HepG2 (cell line): ENCODE data around the gene PPP4C. TPM values are rescaled to one million over a fixed set of nuclear protein-coding genes. Genes with fewer than 3 reads are reported as not detected.

Experiments used
- DNMT3B ChIP-seq: conservative IDR thresholded peaks from 2 replicates; pipeline ENCODE4 v1.6.1; 2016; ENCODE audit warnings: missing biosample characterization, control low read depth
- E2F5 ChIP-seq: sonication (generic); formaldehyde crosslinking; conservative IDR thresholded peaks from 2 replicates; pipeline ENCODE4 v1.4.0; 2020; ENCODE audit warnings: missing genetic modification reagents
- FOXK2 ChIP-seq: fragments of 450-650 bp; IDR thresholded peaks from 2 replicates; pipeline ENCODE4 v1.6.1; 2016
- KAT7 ChIP-seq: IDR thresholded peaks from 2 replicates; pipeline ENCODE4 v1.6.1; 2018; ENCODE audit warnings: borderline replicate concordance, missing compliant biosample characterization
- PAX8 ChIP-seq: sonication (generic); formaldehyde crosslinking; IDR thresholded peaks from 2 replicates; pipeline ENCODE4 v1.8.0; 2022; ENCODE audit warnings: mild to moderate bottlenecking, missing genetic modification reagents, borderline replicate concordance
- PRPF4 ChIP-seq: fragments of 200-400 bp; formaldehyde crosslinking; IDR thresholded peaks from 2 replicates; pipeline ENCODE4 v1.6.1; 2016; ENCODE audit warnings: low read length, low read depth; ENCODE audit not compliant: poor library complexity, severe bottlenecking
- REXO4 ChIP-seq: sonication (generic); formaldehyde crosslinking; IDR thresholded peaks from 2 replicates; pipeline ENCODE4 v1.8.0; 2022; ENCODE audit warnings: missing genetic modification reagents, mild to moderate bottlenecking, borderline replicate concordance
- RXRB ChIP-seq: IDR thresholded peaks from 2 replicates; pipeline ENCODE4 v1.6.1; 2016; ENCODE audit warnings: borderline replicate concordance, missing genetic modification reagents, missing compliant biosample characterization
- SSRP1 ChIP-seq: IDR thresholded peaks from 2 replicates; pipeline ENCODE4 v1.6.1; 2016; ENCODE audit warnings: control low read depth
- TEAD2 ChIP-seq: sonication (generic); formaldehyde crosslinking; IDR thresholded peaks from 2 replicates; pipeline ENCODE4 v1.9.0; 2021; ENCODE audit warnings: missing genetic modification reagents
- U2AF2 ChIP-seq: fragments of 200-400 bp; formaldehyde crosslinking; IDR thresholded peaks from 2 replicates; pipeline ENCODE4 v1.6.1; 2017; ENCODE audit warnings: low read depth, mild to moderate bottlenecking, low read length
- ZBTB7A ChIP-seq: sonication (generic); formaldehyde crosslinking; IDR thresholded peaks from 2 replicates; pipeline ENCODE4 v1.8.0; 2022; ENCODE audit warnings: mild to moderate bottlenecking, missing genetic modification reagents
- ZNF10 ChIP-seq: sonication (generic); formaldehyde crosslinking; IDR thresholded peaks from 2 replicates; pipeline ENCODE4 v1.4.0; 2020; ENCODE audit warnings: mild to moderate bottlenecking, low read depth, missing genetic modification reagents, borderline replicate concordance
- ZNF20 ChIP-seq: sonication (generic); formaldehyde crosslinking; IDR thresholded peaks from 2 replicates; pipeline ENCODE4 v1.4.0; 2020; ENCODE audit warnings: mild to moderate bottlenecking, moderate library complexity, missing genetic modification reagents
- ZNF251 ChIP-seq: sonication (generic); formaldehyde crosslinking; IDR thresholded peaks from 2 replicates; pipeline ENCODE4 v1.9.0; 2021; ENCODE audit warnings: mild to moderate bottlenecking, missing genetic modification reagents
- ZNF354B ChIP-seq: sonication (generic); formaldehyde crosslinking; IDR thresholded peaks from 2 replicates; pipeline ENCODE4 v1.8.0; 2022; ENCODE audit warnings: mild to moderate bottlenecking, missing genetic modification reagents
- ZNF546 ChIP-seq: sonication (generic); formaldehyde crosslinking; conservative IDR thresholded peaks from 2 replicates; pipeline ENCODE4 v1.8.1; 2023; ENCODE audit warnings: mild to moderate bottlenecking, missing genetic modification reagents
- ZNF570 ChIP-seq: sonication (generic); formaldehyde crosslinking; IDR thresholded peaks from 2 replicates; pipeline ENCODE4 v1.4.0; 2020; ENCODE audit warnings: mild to moderate bottlenecking, missing genetic modification reagents, borderline replicate concordance
- ZNF75D ChIP-seq: sonication (generic); formaldehyde crosslinking; IDR thresholded peaks from 2 replicates; pipeline ENCODE4 v1.8.1; 2023; ENCODE audit warnings: missing genetic modification reagents, mild to moderate bottlenecking, borderline replicate concordance
- ZNF768 ChIP-seq: sonication (generic); formaldehyde crosslinking; IDR thresholded peaks from 2 replicates; pipeline ENCODE4 v1.4.0; 2020; ENCODE audit warnings: missing genetic modification reagents
- ZNF879 ChIP-seq: sonication (generic); formaldehyde crosslinking; IDR thresholded peaks from 2 replicates; pipeline ENCODE4 v1.8.1; 2023; ENCODE audit warnings: missing genetic modification reagents
- ZNF891 ChIP-seq: sonication (generic); formaldehyde crosslinking; IDR thresholded peaks from 2 replicates; pipeline ENCODE4 v1.5.0; 2020; ENCODE audit warnings: mild to moderate bottlenecking, missing genetic modification reagents
- polyA plus RNA-seq, 8 experiments: library from polyadenylated mRNA; depleted of rRNA in 3 of 8; stranded (reverse) in 7 of 8; unstranded in 1 of 8; fragments of >200 nt; fragmentation: Illumina TruSeq in 4 of 8; extraction: Trizol in 4 of 8; gene quantifications; 2 replicates each; pipeline versions ENCODE4 v1.2.1 to v1.2.3, GENCODE V29; 2011 to 2016; ENCODE audit warnings: low read depth in 4 of 8, missing spikeins in 1 of 8, mixed read lengths in 1 of 8; ENCODE audit not compliant: insufficient read depth in 1 of 8
- total RNA-seq, 5 experiments: library from RNA; depleted of rRNA; stranded (reverse); fragments of >200 nt; fragmentation: Illumina TruSeq; extraction: Trizol; gene quantifications; 2 replicates each; pipeline ENCODE4 v1.2.3, GENCODE V29; 2016; ENCODE audit warnings: low read depth in 1 of 5
- TF ChIP-seq, protein P1 (sequence below): sonication (generic); formaldehyde crosslinking; IDR thresholded peaks from 2 replicates; pipeline ENCODE4 v1.8.0; 2022; ENCODE audit warnings: missing genetic modification reagents, low read depth, mild to moderate bottlenecking, borderline replicate concordance
- TF ChIP-seq, protein P2 (sequence below): sonication (generic); IDR thresholded peaks from 2 replicates; pipeline ENCODE4 v1.6.1; 2016; ENCODE audit warnings: low read depth, borderline replicate concordance
- TF ChIP-seq, protein P3 (sequence below): sonication (generic); formaldehyde crosslinking; IDR thresholded peaks from 2 replicates; pipeline ENCODE4 v1.8.1; 2023; ENCODE audit warnings: mild to moderate bottlenecking, missing genetic modification reagents

The PPP4C gene
- total and polyA plus RNA-seq, 2 of the 13 experiments (the other 11 are each of a cell fraction or from before 2014, with no cell fraction given), result 176 to 220 TPM

DNA sequence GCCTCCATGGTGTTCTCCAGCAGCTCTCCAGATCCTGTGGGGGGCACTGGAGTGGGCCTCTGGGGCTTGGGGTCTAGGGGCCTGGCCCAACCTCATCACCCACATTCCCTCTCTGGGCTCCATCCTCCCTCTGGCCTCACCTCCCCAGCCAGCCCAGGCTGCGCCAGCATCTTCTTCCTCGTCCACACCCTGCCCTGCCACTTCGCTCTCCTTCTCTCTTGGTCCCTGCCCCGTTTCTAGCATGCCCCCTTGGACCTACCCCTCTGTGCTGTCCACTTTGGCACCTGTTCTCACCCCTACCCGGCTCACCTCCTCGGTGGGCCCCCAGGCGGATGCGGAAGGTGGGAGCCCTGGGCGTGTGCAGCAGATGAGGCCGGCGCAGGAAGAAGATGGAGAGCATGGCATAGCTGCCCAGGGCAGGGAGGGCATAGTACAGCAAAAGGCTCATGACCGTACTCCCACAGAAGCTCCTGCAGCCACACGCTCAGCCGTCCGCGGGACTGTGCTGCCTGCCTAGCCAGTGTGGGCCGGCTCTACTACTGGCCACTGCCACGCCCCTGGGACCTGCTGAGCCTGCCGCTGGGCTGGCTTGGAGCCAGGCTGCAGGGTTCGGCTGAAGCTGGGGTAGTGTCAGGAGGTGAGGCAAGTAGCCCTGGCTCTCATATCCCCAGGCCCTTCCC, 37.4 kb downstream of the PPP4C start, which contains the start of gene GDPD3 (continued):
- TF ChIP-seq E2F5 (CRISPR knock-in tag) (no peak), U2AF2 (no peak), RXRB (no peak), ZNF20 (CRISPR knock-in tag) (no peak), ZNF768 (no peak), DNMT3B (CRISPR knock-in tag) (no peak), KAT7 (CRISPR knock-in tag) (no peak), ZNF546 (CRISPR knock-in tag) (no peak), PAX8 (CRISPR knock-in tag) (peak; percentile 16; the same call in 1 of the 2 replicates), ZNF570 (CRISPR knock-in tag) (no peak), ZNF354B (CRISPR knock-in tag) (0 out of 2 replicates have a peak, but pooled peaks have one; percentile 61), ZBTB7A (CRISPR knock-in tag) (peak; percentile 1; the same call in 1 of the 2 replicates), PRPF4 (no peak), ZNF10 (CRISPR knock-in tag) (no peak), ZNF75D (CRISPR knock-in tag) (no peak), ZNF891 (no peak; the same call in 1 of the 2 replicates), REXO4 (CRISPR knock-in tag) (no peak), SSRP1 (CRISPR knock-in tag) (peak; percentile 21; the same call in 1 of the 2 replicates), FOXK2 (no peak), ZNF879 (CRISPR knock-in tag) (no peak), TEAD2 (CRISPR knock-in tag) (no peak), ZNF251 (0 out of 2 replicates have a peak, but pooled peaks have one; percentile 49)
- TF ChIP-seq, protein P1, sequence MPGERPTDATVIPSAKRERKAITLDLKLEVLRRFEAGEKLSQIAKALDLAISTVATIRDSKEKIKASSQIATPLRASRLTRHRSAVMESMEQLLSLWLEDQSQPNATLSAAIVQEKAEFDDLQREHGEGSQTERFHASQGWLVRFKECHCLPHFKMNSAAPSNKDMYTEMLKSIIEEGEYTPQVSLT (CRISPR knock-in tag), result no peak
- TF ChIP-seq, protein P2, sequence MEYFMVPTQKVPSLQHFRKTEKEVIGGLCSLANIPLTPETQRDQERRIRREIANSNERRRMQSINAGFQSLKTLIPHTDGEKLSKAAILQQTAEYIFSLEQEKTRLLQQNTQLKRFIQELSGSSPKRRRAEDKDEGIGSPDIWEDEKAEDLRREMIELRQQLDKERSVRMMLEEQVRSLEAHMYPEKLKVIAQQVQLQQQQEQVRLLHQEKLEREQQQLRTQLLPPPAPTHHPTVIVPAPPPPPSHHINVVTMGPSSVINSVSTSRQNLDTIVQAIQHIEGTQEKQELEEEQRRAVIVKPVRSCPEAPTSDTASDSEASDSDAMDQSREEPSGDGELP, result no peak
- TF ChIP-seq, protein P3, sequence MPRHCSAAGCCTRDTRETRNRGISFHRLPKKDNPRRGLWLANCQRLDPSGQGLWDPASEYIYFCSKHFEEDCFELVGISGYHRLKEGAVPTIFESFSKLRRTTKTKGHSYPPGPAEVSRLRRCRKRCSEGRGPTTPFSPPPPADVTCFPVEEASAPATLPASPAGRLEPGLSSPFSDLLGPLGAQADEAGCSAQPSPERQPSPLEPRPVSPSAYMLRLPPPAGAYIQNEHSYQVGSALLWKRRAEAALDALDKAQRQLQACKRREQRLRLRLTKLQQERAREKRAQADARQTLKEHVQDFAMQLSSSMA, result 0 out of 2 replicates have a peak, but pooled peaks have one; percentile 80
